HG03442 (cell line): ENCODE data around the gene SLC17A7.

Experiments
- ATAC-seq: cut with Tn5 transposase; IDR thresholded peaks from one replicate; pipeline ENCODE4 v1.9.1; 2021; ENCODE audit warnings: mild to moderate bottlenecking, moderate library complexity; ENCODE audit not compliant: unreplicated experiment

SLC17A7 gene

DNA sequence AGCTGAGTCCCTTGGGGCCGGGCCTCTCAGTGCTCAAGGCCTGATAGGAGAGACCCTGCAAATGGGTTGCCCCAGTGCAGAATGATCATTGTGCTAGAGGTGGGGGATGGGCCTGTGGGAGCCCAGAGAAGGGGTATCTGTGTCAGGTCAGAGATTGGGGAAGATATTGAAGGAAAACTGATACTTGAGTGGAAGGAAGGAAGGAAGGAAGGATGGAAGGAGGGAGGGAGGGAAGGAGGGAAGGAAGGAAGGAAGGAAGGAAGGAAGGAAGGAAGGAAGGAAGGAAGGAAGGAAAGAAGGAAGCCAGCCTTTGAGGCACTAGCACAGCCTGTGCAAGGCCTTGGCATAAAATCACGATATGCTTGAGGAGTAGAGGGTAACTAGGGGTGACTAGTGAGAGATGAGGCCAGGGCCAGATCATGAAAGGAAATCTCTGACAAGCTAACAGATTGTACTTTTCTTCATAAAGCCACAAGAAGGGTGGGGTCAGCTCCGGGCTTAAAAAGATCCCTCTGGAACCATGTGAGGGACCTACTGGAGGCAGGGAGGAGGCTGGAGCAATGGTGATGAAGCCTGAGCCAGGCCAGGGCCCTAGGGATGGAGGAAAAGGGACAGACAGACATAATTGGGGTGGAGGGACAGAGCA, 29.5 kb downstream of the SLC17A7 start:
- ATAC-seq, result no peak

DNA sequence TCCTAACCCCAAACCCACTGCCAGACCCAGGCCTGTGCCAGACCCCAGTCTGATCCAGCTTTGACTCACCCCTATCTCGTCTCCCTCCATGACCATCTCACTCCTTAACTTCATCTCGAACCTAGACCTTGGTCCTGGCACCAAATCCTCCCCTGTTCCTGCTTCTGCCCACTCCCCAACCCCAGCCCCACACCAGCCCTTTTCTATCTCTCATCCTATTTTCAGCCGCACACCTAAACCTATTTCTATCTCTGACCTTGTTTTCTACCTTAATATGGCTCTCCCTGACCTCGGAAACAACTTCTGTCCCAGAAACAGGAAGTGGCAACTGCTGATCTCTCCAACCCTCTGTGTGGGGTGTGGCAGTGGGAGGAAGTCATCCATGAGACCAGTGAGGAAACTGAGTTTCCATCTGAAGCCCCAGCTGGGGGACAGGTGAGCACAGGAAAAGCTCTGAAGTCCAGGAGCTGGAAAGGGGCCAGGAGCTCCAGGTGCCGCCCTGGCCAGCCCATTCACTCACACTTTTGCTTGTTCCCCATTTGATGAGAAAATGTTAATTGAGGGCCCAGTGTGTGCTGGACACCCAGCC, 31.8 kb downstream of the SLC17A7 start:
- ATAC-seq, result no peak

DNA sequence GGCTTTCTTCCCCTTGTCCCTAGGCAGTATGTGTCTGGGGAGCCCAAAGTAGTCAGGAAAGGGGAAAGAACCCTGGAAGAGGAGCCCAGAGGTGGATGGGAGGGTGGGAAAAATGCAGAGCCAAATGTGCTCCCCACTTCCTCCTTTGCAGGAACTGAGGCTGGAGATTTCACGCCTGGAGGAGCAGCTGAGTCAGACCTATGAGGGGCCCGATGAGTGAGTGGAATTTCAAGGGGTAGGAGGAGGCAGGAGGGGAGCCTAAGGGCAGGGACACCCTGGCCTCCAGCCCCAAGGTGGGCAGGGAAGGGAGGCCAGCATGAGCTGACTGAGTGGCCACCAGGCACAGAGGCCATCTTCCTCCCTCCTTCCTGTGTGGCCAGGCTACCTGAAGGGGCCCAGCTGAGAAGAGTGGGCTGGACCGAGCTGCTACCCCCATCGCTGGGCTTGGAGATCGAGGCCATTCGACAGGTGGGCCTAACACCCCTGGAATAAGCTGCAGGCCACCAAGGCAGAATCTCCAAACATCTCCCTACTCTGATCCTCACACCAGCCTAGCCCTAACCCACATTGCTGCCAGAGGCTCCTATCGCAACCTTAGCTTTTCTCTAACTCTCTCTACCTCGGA, 32.4 kb downstream of the SLC17A7 start:
- ATAC-seq, result no peak

DNA sequence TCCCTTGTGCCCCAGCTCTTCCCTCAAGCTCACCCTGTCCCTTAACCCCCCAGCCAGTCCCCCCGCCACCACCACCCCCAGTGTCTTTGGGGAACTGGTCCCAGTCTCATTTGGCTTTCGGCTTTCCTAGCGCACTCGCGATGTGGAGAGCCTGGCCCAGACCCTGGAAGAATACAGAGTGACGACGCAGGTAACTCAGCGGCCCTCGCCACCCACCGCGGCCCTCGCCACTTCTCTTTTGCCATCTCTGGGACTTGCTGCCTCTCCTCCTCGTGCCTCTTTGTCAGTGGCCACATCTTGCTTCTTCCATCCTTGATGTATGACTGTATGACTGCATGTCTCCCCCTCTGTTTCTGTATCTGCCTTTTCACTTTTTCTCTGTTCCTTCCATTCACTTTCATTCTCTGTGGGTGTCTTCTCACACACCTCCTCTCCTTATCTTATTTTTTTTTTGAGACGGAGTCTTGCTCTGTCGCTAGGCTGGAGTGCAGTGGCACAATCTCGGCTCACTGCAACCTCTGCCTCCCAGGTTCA, 33.8 kb downstream of the SLC17A7 start:
- no peak for ATAC-seq

DNA sequence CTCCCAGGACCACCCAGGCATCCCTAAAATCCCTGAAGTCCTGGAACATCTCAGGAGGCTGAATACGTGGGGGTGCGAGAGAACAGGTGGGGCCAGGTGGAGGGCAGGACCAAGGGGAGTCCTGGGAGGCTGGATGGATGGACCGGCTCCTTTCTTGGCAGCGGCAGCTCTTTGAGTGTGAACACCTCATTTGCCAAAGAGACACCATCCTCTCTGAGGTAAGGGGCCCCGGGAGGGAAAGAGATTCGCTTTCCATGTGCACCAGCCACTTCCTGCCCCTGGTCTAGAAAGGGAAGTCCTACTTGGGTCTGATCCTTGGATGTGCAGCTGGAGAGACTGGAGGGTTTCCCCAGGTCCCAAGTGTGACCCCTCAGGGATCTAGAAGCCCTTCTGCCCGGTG, 34.2 kb downstream of the SLC17A7 start:
- ATAC-seq, result no peak

DNA sequence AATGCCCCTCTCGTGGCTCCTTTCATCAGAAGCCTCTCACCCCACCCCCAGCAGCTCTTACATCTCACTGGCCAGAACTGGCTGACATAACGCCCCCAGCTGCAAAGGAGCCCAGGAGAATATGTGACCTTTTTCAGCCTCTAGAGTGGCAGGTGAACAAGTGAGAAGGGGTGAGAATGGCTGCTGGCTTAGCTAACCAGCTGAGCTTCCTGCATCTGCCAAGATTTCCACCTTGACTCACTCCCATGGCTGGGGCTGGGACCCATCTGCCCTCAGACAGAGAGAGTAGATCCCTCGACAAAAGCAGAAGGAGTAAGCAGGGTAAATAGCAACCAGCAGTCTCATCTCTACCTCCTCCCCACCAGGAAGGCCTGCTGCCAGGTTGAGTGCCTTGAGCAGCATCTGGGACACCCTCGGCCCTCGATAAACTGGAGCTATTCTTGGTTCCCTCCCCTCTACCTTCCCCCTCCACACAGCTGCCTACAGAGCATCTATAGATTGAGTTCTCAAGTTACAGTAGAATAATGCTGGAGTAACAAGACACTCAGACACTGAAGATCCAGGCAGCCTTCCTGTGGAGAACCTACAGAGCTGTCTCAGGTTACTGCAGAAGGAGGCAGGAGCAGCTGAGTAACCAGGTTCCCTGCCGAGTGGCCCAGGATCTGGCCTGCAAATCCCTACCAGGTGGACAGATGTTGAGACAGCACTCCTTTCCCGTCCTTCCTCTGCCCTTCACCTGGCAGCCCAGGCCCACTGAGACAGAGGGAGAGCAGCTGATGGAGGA, 37.7 kb downstream of the SLC17A7 start:
- ATAC-seq, result no peak

DNA sequence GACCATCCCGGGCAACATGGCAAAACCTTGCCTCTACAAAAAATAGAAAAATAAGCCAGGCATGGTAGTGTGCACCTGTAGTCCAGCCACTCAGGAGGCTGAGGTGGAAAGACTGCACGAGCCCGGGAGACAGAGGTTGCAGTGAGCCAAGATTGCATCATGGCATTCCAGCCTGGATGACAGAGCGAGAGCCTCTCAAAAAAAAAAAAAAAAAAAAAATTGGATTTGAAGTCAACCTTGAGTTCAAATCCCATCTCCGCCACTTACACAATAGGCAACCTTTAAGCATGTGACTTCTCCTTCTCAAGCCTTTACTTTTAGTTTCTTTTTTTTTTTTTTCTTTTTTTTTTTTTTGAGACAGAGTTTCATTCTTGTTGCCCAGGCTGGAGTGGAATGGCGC, 41.3 kb downstream of the SLC17A7 start:
- no peak for ATAC-seq

DNA sequence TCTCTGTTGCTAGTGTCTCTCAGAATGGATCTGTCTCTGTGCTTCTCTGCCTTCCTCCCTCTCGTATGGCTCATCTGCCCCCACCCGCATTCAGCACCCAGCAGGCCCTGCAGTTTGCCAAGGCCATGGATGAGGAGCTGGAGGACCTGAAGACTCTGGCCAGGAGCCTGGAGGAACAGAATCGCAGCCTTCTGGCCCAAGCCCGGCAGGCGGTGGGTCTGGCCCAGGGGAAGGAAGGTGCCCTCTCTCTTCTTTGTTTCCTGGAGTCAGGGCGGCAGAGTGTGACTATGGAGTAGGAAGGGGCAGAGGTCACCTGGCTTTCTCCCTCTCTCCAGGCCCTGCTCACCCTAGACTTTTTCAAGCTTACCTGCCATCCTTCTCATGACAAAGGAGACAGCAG, 42.4 kb downstream of the SLC17A7 start:
- no peak for ATAC-seq

DNA sequence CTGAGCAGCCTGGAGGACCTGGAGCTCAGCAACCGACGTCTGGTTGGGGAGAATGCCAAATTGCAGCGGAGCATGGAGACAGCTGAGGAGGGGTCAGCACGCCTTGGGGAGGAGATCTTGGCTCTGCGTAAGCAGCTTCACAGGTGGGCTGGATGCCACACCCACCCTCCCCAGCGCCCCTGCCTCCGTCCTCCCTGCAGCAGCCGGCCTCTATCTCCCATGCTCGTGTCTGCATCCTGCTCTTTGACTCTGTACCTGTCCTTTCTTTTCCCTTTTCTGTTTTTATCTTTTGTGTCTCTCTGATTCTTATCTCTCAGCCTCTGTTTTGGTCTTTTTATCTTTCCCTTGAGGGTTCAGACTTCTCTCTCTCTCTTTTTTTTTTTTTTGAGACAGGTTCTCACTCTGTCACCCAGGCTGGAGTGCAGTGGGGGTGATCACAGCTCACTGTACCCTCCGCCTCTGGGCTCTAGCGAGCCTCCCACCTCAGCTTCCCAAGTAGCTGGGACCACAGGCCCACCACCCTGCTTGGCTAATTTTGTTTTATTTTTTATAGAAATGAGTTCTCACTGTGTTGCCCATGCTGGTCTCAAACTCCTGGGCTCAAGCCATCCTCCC, 43.2 kb downstream of the SLC17A7 start:
- no peak for ATAC-seq

DNA sequence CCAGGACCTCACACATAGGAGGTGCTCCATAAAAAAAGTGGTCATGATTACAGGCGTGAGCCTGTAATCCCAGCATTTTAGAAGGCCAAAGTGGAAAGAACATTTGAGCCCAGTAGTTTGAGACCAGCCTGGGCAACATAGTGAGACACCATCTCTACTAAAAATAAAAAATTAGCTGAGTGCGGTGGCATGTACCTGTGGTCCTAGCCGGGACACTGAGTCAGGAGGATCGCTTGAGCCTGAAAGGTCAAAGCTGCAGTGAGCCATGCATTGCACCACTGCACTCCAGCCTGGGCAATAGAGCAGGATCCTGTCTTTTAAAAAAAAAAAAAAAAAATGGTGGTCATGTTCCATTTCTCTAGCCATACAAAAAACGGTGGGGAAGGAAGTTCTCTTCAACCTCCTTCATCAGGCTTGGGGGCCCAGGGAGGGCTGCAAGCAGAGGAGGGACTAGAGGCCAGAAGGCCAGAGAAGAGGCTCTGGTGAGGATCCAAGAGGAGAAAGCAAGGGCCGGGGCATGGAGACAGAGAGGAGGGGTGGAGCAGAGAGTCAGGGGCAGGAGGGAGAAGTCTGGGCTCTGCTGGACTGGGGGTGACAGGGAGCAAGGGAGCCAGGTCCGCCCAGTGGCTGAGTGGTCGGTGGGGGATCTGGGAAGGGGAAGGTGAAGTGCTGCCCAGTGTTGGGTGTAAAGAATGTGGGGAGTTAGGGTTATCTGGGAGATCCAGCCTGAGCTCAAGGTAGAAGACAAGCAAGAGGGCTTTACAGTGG, 44.4 kb downstream of the SLC17A7 start:
- ATAC-seq, result no peak

DNA sequence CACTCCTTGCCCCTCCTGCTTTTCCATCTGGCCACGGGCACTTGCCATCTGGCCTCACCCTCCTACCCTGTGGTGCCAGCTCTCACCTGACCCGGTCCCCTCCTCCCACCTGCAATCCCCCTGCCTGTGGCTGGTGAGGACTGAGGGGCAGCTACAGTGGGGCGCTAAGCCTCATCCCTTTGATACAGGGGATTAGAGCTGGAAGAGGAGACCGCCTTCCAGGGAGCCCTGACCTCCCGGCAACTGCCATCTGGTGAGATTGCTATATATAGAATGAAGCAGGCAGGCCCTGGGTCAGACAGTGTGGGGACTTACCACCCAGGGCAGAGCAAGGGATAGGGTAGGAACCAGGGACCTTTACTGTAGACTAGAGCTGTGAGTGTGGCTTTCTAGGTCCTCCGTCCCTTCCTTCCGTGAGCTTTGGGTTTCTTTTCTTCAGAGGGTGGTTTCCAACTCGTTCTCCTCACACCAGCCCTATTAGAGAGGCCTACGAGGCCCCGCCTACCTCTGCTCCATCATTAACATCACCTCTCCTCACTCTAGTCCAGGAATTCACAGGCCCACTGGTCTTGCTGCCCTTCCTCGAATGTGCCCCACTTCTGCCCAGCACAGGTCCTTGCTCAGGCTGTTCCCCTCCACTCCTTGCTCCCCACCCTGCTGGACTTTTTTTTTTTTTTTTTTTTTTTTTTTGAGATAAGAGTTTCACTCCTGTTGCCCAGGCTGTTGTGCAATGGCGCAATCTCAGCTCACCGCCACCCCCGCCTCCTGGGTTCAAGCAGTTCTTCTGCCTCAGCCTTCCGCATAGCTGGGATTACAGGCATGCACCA, 45.5 kb downstream of the SLC17A7 start:
- ATAC-seq, result no peak

DNA sequence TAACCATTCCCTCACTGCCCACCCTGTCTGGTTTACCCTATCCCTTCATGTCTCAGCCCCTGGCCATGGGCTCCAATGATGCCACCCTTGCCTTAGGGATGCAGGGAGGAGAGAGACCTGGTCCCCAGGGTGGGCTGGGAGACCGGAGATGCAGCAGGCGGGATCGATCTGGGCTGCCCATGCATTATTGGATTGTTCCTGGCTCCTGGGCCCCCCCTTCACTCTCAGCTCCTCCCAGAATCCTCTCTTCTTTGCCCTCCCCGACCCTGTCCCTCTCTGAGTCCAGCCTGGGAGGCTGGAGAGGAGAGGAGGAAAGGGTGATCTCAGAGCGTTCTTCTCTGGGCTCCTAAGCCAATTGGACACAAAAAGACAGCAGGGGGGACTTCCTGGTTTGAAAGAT, 47.4 kb downstream of the SLC17A7 start:
- no peak for ATAC-seq

DNA sequence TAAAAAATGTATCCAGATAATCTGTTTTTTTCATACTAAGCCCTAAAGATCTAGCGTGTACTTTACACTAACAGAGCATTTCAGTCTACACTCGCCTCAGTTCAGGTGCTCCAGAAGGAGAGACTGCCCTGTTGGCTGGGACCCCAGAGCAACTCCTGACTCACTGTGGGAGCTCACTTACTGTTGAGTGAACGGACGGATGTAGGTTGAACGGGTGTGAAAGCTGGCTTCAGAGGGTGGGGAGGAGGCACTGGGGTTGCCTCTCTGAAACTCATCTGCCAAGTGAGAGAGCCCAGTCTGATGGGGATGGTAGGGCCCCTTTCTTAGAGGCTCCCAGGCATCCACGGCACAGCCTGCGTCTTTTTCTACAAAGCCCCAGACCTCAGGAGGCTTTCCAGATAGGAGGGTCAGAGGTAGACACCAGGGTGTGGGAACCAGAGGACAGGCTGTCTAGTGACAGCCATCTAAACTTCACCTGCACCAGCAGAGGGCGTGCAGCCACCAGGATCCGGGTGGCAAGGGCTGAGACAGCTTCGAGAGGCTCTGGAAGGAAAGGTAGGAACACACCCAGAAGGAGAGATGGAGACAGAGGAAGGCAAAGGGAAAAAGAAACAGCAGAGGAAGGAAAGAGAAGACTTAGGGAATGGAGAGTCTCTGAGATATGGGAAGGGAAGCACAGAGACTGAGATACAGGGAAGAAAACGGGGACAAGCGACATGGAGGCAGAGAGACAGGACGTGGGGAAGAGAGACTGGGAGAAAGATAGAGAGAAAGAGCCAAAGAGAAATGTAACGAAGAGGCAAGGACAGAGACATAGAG, 49.5 kb downstream of the SLC17A7 start:
- no peak for ATAC-seq

DNA sequence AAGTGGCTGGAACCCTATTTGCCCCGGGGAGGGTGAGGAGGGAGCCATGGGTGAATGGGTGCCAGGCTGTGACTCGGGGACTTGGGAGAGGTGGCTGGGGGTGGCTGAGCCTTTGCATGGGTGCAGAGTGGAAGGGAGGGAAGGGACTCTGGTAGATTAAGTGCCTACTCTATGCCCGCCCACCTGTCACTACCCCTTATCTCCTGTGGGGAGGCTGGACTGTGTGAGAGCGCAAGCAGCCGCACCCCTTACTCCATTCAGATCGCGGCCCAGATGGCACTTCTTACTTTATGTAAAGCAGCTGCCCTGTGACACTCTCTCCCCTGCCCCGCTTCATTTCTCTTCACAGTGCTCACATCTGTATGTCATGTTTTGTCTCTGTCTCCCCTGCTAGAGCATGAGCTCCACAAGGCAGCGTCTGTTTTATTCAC, 50.4 kb downstream of the SLC17A7 start:
- no peak for ATAC-seq

DNA sequence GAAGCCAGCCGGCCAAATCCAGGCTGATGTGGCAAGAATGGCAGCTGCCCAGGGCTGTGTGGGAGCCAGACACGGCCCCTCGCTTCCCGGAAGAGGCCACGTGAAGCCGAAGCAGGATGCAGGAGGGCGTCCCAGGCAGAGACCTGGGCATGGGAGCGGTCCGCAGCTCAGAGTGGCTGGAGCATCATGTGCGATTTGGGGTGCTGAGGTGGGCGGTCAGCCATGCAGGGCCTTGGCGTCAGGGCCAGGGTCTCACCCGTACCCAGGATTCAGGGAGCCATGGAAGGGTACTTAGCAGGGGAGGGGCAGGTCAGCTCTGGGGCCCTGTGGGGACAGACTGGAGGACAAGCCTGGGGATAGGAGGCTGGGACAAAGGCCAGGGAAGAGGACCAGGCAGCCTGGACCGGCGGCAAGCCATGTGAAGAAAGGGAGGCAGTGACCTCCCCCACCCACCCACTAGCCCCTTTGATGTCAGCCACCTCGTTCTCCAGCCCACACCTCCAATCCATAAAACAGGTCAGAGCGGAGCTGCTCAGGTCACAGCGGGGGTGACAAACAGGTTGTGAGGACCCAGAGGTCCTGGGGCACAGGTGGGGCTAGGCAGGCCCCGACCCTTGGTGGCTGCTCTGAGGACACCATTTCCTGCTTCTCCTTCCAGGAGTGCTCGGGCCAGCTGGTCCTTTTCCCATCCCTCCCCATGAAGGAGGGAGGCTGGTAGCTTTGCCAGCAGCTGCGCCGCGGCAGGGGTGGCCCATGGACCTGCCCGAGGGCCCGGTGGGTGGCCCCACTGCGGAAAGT, 51.0 kb downstream of the SLC17A7 start:
- ATAC-seq, result no peak

DNA sequence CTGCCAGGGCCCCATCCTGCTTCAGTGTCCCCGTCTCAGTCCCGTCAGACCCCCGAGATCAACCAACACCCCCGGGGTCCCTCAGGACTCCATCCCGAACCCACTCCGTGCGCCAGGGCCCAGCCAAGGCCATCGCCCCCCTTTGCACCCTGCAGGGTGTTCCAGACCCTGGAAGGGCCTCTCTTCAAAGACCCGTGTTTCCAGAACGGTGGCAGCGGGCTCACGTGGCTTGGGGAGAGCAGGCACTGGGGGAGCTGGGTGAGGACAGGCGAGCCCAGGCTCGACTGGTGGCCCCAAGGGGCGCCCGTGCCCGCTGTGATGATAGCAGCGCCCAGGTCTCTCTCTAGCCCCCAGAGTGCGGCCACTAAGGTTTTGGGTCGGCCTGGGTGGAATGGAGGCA, 51.9 kb downstream of the SLC17A7 start:
- ATAC-seq, result no peak

DNA sequence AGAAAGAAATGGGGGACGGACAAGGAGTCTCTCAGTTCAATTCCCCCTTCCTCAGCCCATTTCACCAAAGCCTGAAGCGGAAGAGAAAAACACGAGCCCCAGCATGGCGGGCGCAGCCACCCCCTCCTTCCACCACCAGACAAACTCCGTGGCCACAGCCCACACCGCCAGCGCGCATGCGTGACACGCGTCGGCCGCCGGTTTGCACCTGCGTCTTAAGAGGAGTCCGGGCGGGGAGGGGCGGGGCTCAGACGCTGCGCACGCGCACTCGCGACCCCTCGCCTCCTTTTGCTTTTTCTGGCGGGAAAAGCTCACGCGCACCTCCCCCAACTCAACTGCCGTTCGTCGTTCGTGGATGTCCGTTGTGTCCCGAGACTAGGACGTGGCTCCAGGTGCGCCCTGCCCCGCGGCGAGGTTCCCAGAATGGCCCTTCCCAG, 53.4 kb downstream of the SLC17A7 start, which contains the start of gene KASH5:
Gene KASH5, plus strand, starts transcription at position 314 of the 437 bp plus-strand sequence. CDS start 2,635 bp downstream, outside the sequence.
- ATAC-seq, result no peak

DNA sequence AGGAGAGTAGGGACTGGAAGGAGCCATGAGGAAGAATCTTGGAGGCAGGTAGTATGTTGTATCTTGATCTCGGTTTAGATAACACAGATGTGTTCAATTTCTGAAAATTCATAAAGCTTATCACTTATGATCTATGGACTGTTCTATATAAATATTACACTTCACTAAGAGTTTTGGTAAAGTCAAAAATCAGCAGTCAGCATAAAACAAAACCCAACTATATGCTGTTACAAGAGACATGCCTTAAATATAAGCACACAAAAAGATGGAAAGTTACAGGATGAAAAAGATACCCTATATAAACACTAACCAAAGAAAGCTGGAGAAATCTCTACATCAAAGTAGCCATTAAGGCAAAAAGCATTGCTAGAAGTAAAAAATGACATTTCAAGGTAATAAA, 57.7 kb downstream of the SLC17A7 start:
- ATAC-seq, result no peak
